Stimulated activated CD8-positive, alpha-beta memory T cell treated with anti-CD3 and anti-CD28 coated beads, Interleukin-2, amount 100 ng/mL, for 1 hour (primary cell): ENCODE results near the gene HSPG2.
"Not testable (repeated sequence)": the region's sequence is repeated elsewhere in the genome, so short reads cannot be mapped to it uniquely, and the experiment has no call there.

Experiments used
- DNase-seq, 2 donors: peaks; one replicate each; pipeline ENCODE4 v3.0.0-alpha.2; 2020; ENCODE audit warnings: low read depth in 2 of 2

HSPG2 gene

GRCh38 chr1:21912038-21912758, 24.9 kb downstream of the HSPG2 start:
- DNase-seq = no peak

GRCh38 chr1:21911205-21912001, 25.7 kb downstream of the HSPG2 start:
- DNase-seq = no peak

- DNase-seq = no peak
Measured at GRCh38 chr1:21910558-21911204, 26.4 kb downstream of the HSPG2 start.

GRCh38 chr1:21909787-21910503, 27.2 kb downstream of the HSPG2 start:
- no peak for DNase-seq

GRCh38 chr1:21909286-21909759, 27.8 kb downstream of the HSPG2 start:
- no peak for DNase-seq

GRCh38 chr1:21907737-21908534, 29.2 kb downstream of the HSPG2 start:
- DNase-seq = not testable (repeated sequence)

GRCh38 chr1:21907079-21907418, 30.1 kb downstream of the HSPG2 start:
- no peak for DNase-seq

GRCh38 chr1:21906173-21907078, 30.7 kb downstream of the HSPG2 start:
- DNase-seq = no peak

GRCh38 chr1:21904704-21905520, 32.2 kb downstream of the HSPG2 start:
- DNase-seq = no peak

GRCh38 chr1:21904454-21904703, 32.7 kb downstream of the HSPG2 start:
- DNase-seq = no peak

GRCh38 chr1:21903638-21904453, 33.3 kb downstream of the HSPG2 start:
- no peak for DNase-seq

GRCh38 chr1:21902026-21903012, 34.8 kb downstream of the HSPG2 start:
- no peak for DNase-seq

- DNase-seq = no peak
Measured at GRCh38 chr1:21901473-21901847, 35.6 kb downstream of the HSPG2 start.

- DNase-seq = no peak
Measured at GRCh38 chr1:21900766-21901472, 36.2 kb downstream of the HSPG2 start.

GRCh38 chr1:21899987-21900386, 37.1 kb downstream of the HSPG2 start:
- DNase-seq = no peak

GRCh38 chr1:21899267-21899810, 37.8 kb downstream of the HSPG2 start:
- no peak for DNase-seq
